SHP77 treated with DMSO at 0.1 percent for 48 hours (cell line): ENCODE results near the gene DNAJC3.

Experiments
- DNase-seq: peaks from one replicate; lab custom pipeline; 2025; lab: John Stamatoyannopoulos, UW

The DNAJC3 gene

GRCh38 chr13:95842898-95843297 is 166.0 kb downstream of the DNAJC3 start:
- DNase-seq, result no peak
